ENCODE measurements around the gene DISC1. TPM values are rescaled to one million over a fixed set of nuclear protein-coding genes. Genes with fewer than 3 reads are reported as not detected.
"Not testable (repeated sequence)": the region's sequence is repeated elsewhere in the genome, so short reads cannot be mapped to it uniquely, and the experiment has no call there.

Gene DISC1
- total RNA-seq, 5 donors from 2014 or later (not counting 1 experiment from before 2014, with no cell fraction given): 12.9 to 37.0 (median 14.6) TPM

DNA sequence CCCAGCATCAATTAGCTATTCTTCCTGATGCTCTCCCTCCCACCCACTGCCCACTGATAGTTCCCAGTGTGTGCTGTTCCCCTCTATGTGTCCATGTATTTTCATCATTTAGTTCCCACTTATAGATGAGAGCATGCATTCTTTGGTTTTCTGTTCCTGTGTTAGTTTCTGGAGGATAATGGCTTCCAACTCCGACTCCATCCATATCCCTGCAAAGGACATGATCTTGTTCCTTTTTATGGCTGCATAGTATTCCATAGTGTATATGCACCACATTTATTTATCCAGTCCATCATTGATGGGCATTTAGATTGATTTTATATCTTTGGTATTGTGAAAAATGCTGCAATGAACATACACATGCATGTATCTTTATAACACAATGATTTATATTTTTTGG, 30.2 kb downstream of the DISC1 start:
- Histone ChIP-seq H3K27me3 (replicated peaks in 1 of 2; ENCODE audit: control insufficient read depth in 2 of 2, extremely low read depth in 1 of 2, insufficient read depth in 2 of 2, low read length in 1 of 2) (no peaks in the 10 kb centered on the region), H3K27ac (ENCODE audit: low read length) (no peak overlapping the region), H3K4me3 (ENCODE audit: control insufficient read depth in 1 of 2, extremely low read depth in 1 of 2, low read length in 1 of 2) (no peak overlapping the region), H3K4me1 (ENCODE audit: control insufficient read depth in 1 of 2, extremely low read depth in 1 of 2, insufficient read depth in 2 of 2, low read length in 2 of 2) (peaks cover 0 to 3% of the 10 kb centered on the region in 2 experiments), H3K9me3 (no peaks in the 10 kb centered on the region), H3K36me3 (ENCODE audit: control insufficient read depth in 2 of 2, extremely low read depth in 1 of 2, insufficient read depth in 1 of 2, low read length in 1 of 2) (no peaks in the 10 kb centered on the region)
- Mint-ChIP-seq H3K4me3 (no peak overlapping the region), H3K9me3 (peaks cover 0 to 22% (median 4%) of the 10 kb centered on the region in 3 donors), H3K27me3 (no peaks in the 10 kb centered on the region), H3K36me3 (peaks cover 57% of the 10 kb centered on the region), H3K27ac (no peak overlapping the region), H3K4me1 (peaks cover 45 to 75% (median 53%) of the 10 kb centered on the region in 3 donors)
- ChIA-PET CTCF (no interaction called here), POLR2A (no interaction called here)
- DNase-seq (no peak), ATAC-seq (replicated peaks in 1 of 4) (no peak)
- no CpG with 5 or more reads among the region's 1 CpG for WGBS (ENCODE audit: insufficient coverage)

DNA sequence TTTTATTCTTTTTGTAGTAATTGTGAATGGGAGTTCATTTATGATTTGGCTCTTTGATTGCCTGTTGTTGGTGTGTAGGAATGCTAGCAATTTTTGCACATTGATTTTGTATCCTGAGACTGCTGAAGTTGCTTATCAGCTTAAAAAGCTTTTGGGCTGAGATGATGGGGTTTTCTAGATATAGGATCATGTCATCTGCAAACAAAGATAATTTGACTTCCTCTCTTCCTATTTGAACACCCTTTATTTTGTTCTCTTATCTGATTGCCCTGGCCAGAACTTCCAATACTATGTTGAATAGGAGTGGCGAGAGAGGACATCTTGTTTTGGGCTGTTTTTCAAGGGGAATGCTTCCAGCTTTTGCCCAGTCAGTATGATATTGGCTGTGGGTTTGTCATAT, 31.6 kb downstream of the DISC1 start:
- POLR2A ChIA-PET; H3K4me3 Mint-ChIP-seq; H3K27ac Mint-ChIP-seq; H3K27me3 Mint-ChIP-seq; ATAC-seq (replicated peaks in 1 of 4); DNase-seq; CTCF ChIA-PET; H3K36me3 ChIP-seq (ENCODE audit: control insufficient read depth in 2 of 2, extremely low read depth in 1 of 2, insufficient read depth in 1 of 2, low read length in 1 of 2); H3K4me1 ChIP-seq (ENCODE audit: control insufficient read depth in 1 of 2, extremely low read depth in 1 of 2, insufficient read depth in 2 of 2, low read length in 2 of 2); H3K9me3 ChIP-seq; H3K4me3 ChIP-seq (ENCODE audit: control insufficient read depth in 1 of 2, extremely low read depth in 1 of 2, low read length in 1 of 2); H3K27me3 ChIP-seq (replicated peaks in 1 of 2; ENCODE audit: control insufficient read depth in 2 of 2, extremely low read depth in 1 of 2, insufficient read depth in 2 of 2, low read length in 1 of 2); H3K27ac ChIP-seq (ENCODE audit: low read length): not testable (repeated sequence)
- H3K9me3 Mint-ChIP-seq: peaks cover 0 to 29% (median 4%) of the 10 kb centered on the region in 3 donors
- peaks cover 33 to 65% (median 44%) of the 10 kb centered on the region in 3 donors for H3K4me1 Mint-ChIP-seq
- no CpG with 5 or more reads among the region's 1 CpG for WGBS (ENCODE audit: insufficient coverage)
- peaks cover 59% of the 10 kb centered on the region for H3K36me3 Mint-ChIP-seq

DNA sequence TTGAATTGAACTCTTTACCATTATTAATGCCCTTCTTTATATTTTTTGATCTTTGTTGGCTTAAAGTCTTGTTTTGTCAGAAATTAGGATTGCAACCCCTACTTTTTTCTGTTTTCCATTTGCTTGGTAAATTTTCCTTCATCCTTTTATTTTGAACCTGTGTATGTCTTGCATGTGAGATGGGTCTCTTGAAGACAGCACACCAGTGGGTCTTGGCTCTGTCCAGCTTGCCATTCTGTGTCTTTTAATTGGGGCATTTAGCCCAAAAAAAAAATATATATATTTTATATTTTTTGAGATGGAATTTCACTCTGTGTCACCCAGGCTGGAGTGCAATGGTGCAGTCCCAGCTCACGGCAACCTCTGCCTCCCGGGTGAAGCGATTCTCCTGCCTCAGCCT, 33.6 kb downstream of the DISC1 start:
- Mint-ChIP-seq H3K27me3 (no peaks in the 10 kb centered on the region), H3K36me3 (peaks cover 56% of the 10 kb centered on the region), H3K27ac (no peak overlapping the region), H3K4me3 (no peak overlapping the region), H3K4me1 (peaks cover 28 to 64% (median 36%) of the 10 kb centered on the region in 3 donors), H3K9me3 (peaks cover 3 to 41% (median 9%) of the 10 kb centered on the region in 3 donors)
- Histone ChIP-seq H3K36me3 (ENCODE audit: control insufficient read depth in 2 of 2, extremely low read depth in 1 of 2, insufficient read depth in 1 of 2, low read length in 1 of 2) (peaks cover 0 to 4% of the 10 kb centered on the region in 2 donors), H3K4me3 (ENCODE audit: control insufficient read depth in 1 of 2, extremely low read depth in 1 of 2, low read length in 1 of 2) (no peak overlapping the region), H3K27ac (ENCODE audit: low read length) (no peak overlapping the region), H3K4me1 (ENCODE audit: control insufficient read depth in 1 of 2, extremely low read depth in 1 of 2, insufficient read depth in 2 of 2, low read length in 2 of 2) (no peaks in the 10 kb centered on the region), H3K9me3 (peaks cover 4% of the 10 kb centered on the region), H3K27me3 (replicated peaks in 1 of 2; ENCODE audit: control insufficient read depth in 2 of 2, extremely low read depth in 1 of 2, insufficient read depth in 2 of 2, low read length in 1 of 2) (peaks cover 0 to 6% of the 10 kb centered on the region in 2 experiments)
- ChIA-PET CTCF (no interaction called here), POLR2A (no interaction called here)
- DNase-seq (no peak), ATAC-seq (replicated peaks in 1 of 4) (no peak)
- no CpG with 5 or more reads among the region's 3 CpGs for WGBS (ENCODE audit: insufficient coverage)

DNA sequence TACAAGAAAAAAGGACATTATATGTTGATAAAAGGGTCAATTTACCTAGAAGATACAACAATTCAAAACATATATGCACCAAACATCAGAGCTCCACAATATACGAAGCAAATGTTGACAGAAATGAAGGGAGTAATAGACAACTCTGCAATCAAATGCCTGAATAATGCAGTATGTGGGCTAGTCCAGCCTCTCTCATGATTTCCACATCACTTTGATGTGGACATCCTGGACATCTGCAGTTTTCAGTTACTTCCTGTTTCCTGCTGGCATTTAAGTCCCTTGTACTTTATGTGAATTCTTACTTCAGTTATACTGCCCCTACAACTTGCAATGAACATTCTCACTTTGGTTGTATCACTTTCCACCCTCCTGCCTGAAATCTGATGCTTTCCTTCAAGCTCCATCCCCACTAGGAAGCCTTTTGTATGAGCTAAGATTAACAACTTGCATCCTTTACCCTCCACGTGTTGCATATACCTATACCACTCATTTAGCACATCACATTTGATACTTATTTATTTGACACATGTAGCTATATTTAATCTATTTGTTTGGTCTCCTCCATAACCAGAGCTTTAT, 36.7 kb downstream of the DISC1 start:
- peaks cover 37% of the 10 kb centered on the region for H3K36me3 Mint-ChIP-seq
- DNase-seq: no peak
- no peak overlapping the region for H3K27ac ChIP-seq (ENCODE audit: low read length)
- peaks cover 0 to 4% of the 10 kb centered on the region in 2 experiments for H3K4me1 ChIP-seq (ENCODE audit: control insufficient read depth in 1 of 2, extremely low read depth in 1 of 2, insufficient read depth in 2 of 2, low read length in 2 of 2)
- no peaks in the 10 kb centered on the region for H3K27me3 Mint-ChIP-seq
- H3K27me3 ChIP-seq (replicated peaks in 1 of 2; ENCODE audit: control insufficient read depth in 2 of 2, extremely low read depth in 1 of 2, insufficient read depth in 2 of 2, low read length in 1 of 2): peaks cover 0 to 6% of the 10 kb centered on the region in 2 experiments
- ATAC-seq (replicated peaks in 1 of 4): no peak
- H3K9me3 ChIP-seq: peaks cover 4% of the 10 kb centered on the region
- no peak overlapping the region for H3K27ac Mint-ChIP-seq
- ChIA-PET POLR2A (no interaction called here), CTCF (interaction anchor here in 1 of 2 donors (0.6 kb wide), 1 partner anchor 15 kb away, joined by 3 read pairs; no protein-coding TSS in a partner anchor)
- no peak overlapping the region for H3K4me3 ChIP-seq (ENCODE audit: control insufficient read depth in 1 of 2, extremely low read depth in 1 of 2, low read length in 1 of 2)
- peaks cover 29 to 60% (median 41%) of the 10 kb centered on the region in 3 donors for H3K4me1 Mint-ChIP-seq
- no CpG with 5 or more reads among the region's 2 CpGs for WGBS (ENCODE audit: insufficient coverage)
- peaks cover 0 to 4% of the 10 kb centered on the region in 2 donors for H3K36me3 ChIP-seq (ENCODE audit: control insufficient read depth in 2 of 2, extremely low read depth in 1 of 2, insufficient read depth in 1 of 2, low read length in 1 of 2)
- H3K9me3 Mint-ChIP-seq: peaks cover 3 to 29% (median 5%) of the 10 kb centered on the region in 3 donors
- H3K4me3 Mint-ChIP-seq: no peak overlapping the region

DNA sequence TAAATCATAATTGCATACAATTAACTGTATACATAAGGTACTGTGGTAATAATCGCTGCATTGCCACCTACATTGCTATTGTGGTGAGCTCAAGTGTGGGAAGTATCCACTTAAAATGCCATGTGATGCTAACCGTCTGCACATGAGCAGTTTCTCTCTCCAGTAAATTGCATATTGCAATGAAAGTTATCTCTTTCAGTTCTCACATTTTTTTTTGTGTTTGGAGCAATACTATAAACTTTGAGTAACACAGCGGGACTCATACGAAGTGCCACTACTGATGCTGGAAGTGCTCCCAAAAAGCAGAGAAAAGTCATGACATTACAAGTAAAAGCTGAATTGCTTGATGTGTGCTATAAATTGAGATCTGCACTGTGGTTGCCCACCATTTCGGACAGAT, 38.5 kb downstream of the DISC1 start:
- peaks cover 0 to 4% of the 10 kb centered on the region in 2 donors for H3K36me3 ChIP-seq (ENCODE audit: control insufficient read depth in 2 of 2, extremely low read depth in 1 of 2, insufficient read depth in 1 of 2, low read length in 1 of 2)
- Mint-ChIP-seq H3K27me3 (no peaks in the 10 kb centered on the region), H3K9me3 (peaks cover 15 to 40% (median 16%) of the 10 kb centered on the region in 3 donors), H3K4me1 (peaks cover 14 to 49% (median 28%) of the 10 kb centered on the region in 3 donors), H3K4me3 (no peak overlapping the region), H3K36me3 (peaks cover 42% of the 10 kb centered on the region), H3K27ac (no peak overlapping the region)
- peaks cover 0 to 6% of the 10 kb centered on the region in 2 experiments for H3K27me3 ChIP-seq (replicated peaks in 1 of 2; ENCODE audit: control insufficient read depth in 2 of 2, extremely low read depth in 1 of 2, insufficient read depth in 2 of 2, low read length in 1 of 2)
- H3K9me3 ChIP-seq: peaks cover 8% of the 10 kb centered on the region
- no peak overlapping the region for H3K4me3 ChIP-seq (ENCODE audit: control insufficient read depth in 1 of 2, extremely low read depth in 1 of 2, low read length in 1 of 2)
- H3K27ac ChIP-seq (ENCODE audit: low read length): no peak overlapping the region
- peaks cover 0 to 6% of the 10 kb centered on the region in 2 experiments for H3K4me1 ChIP-seq (ENCODE audit: control insufficient read depth in 1 of 2, extremely low read depth in 1 of 2, insufficient read depth in 2 of 2, low read length in 2 of 2)
- ChIA-PET POLR2A (interaction anchor here in 1 of 2 donors (0.7 to 0.9 kb wide), 2 partner anchors 9 to 48 kb away, joined by 3 to 4 read pairs; no protein-coding TSS in a partner anchor), CTCF (interaction anchor here in 1 of 2 donors (0.5 kb wide), 1 partner anchor 90 kb away, joined by 3 read pairs; no protein-coding TSS in a partner anchor)
- ATAC-seq (replicated peaks in 1 of 4) (no peak), DNase-seq (no peak)
- WGBS (ENCODE audit: insufficient coverage): 93% methylated on average over 2 of the region's 5 CpGs

GRCh38 chr1:231665726-231666125, 39.1 kb downstream of the DISC1 start:
- peaks cover 11% of the 10 kb centered on the region for H3K9me3 ChIP-seq
- no peak overlapping the region for H3K4me3 ChIP-seq (ENCODE audit: control insufficient read depth in 1 of 2, extremely low read depth in 1 of 2, low read length in 1 of 2)
- CTCF ChIA-PET: no interaction called here
- Mint-ChIP-seq H3K27me3 (no peaks in the 10 kb centered on the region), H3K4me1 (peaks cover 14 to 49% (median 27%) of the 10 kb centered on the region in 3 donors), H3K36me3 (peaks cover 43% of the 10 kb centered on the region), H3K27ac (no peak overlapping the region), H3K9me3 (peaks cover 15 to 39% (median 16%) of the 10 kb centered on the region in 3 donors), H3K4me3 (no peak overlapping the region)
- peaks cover 0 to 6% of the 10 kb centered on the region in 2 experiments for H3K27me3 ChIP-seq (replicated peaks in 1 of 2; ENCODE audit: control insufficient read depth in 2 of 2, extremely low read depth in 1 of 2, insufficient read depth in 2 of 2, low read length in 1 of 2)
- no peak for DNase-seq
- no peak for ATAC-seq (replicated peaks in 1 of 4)
- peaks cover 0 to 4% of the 10 kb centered on the region in 2 donors for H3K36me3 ChIP-seq (ENCODE audit: control insufficient read depth in 2 of 2, extremely low read depth in 1 of 2, insufficient read depth in 1 of 2, low read length in 1 of 2)
- WGBS (ENCODE audit: insufficient coverage): no CpG with 5 or more reads among the region's 3 CpGs
- POLR2A ChIA-PET: no interaction called here
- H3K27ac ChIP-seq (ENCODE audit: low read length): no peak overlapping the region
- H3K4me1 ChIP-seq (ENCODE audit: control insufficient read depth in 1 of 2, extremely low read depth in 1 of 2, insufficient read depth in 2 of 2, low read length in 2 of 2): peaks cover 0 to 6% of the 10 kb centered on the region in 2 experiments

Measured in T-cell (primary cell).